Tibial nerve (tissue), 4 donors: ENCODE results near the gene FAM90A1.
"Not testable (repeated sequence)": the region's sequence is repeated elsewhere in the genome, so short reads cannot be mapped to it uniquely, and the experiment has no call there.

Experiments
- EP300 ChIP-seq, 2 donors: sonication (generic); formaldehyde crosslinking; IDR thresholded peaks; one replicate each; pipeline ENCODE4 v1.6.1; 2017; ENCODE audit warnings: antibody characterized with exemption in 2 of 2, mild to moderate bottlenecking in 1 of 2
- POLR2A ChIP-seq, 2 donors: fragments of 450-650 bp; IDR thresholded peaks; one replicate each; pipeline ENCODE4 v1.6.1; 2017; ENCODE audit warnings: antibody characterized with exemption in 2 of 2, mild to moderate bottlenecking in 2 of 2, moderate library complexity in 2 of 2
- TF ChIP-seq, protein P1 (sequence below), 5 experiments: fragments of 200-600 bp in 3 of 5; fragments of 450-650 bp in 2 of 5; sonication (generic) in 3 of 5; IDR thresholded peaks; one replicate each; pipeline ENCODE4 v1.5.1; 2016 to 2019; ENCODE audit warnings: antibody characterized with exemption in 5 of 5, mild to moderate bottlenecking in 3 of 5, moderate library complexity in 2 of 5

DNA sequence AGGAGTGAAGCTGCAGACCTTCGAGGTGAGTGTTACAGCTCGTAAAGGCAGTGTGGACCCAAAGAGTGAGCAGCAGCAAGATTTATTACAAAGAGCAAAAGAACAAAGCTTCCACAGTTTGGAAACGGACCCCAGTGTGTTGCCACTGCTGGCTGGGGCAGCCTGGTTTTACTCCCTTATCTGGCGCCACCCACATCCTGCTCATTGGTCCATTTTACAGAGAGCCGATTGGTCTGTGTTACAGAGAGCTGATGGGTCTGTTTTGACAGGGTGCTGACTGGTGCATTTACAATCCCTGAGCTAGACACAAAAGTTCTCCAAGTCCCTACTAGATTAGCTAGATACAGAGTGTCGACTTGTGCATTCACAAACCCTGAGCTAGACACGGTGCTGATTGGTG, 24.2 kb upstream of the FAM90A1 start:
- TF ChIP-seq, protein P1, sequence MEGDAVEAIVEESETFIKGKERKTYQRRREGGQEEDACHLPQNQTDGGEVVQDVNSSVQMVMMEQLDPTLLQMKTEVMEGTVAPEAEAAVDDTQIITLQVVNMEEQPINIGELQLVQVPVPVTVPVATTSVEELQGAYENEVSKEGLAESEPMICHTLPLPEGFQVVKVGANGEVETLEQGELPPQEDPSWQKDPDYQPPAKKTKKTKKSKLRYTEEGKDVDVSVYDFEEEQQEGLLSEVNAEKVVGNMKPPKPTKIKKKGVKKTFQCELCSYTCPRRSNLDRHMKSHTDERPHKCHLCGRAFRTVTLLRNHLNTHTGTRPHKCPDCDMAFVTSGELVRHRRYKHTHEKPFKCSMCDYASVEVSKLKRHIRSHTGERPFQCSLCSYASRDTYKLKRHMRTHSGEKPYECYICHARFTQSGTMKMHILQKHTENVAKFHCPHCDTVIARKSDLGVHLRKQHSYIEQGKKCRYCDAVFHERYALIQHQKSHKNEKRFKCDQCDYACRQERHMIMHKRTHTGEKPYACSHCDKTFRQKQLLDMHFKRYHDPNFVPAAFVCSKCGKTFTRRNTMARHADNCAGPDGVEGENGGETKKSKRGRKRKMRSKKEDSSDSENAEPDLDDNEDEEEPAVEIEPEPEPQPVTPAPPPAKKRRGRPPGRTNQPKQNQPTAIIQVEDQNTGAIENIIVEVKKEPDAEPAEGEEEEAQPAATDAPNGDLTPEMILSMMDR (IDR thresholded peaks at IDR 0.05), result not testable (repeated sequence)
- TF ChIP-seq POLR2A, EP300 (IDR thresholded peaks at IDR 0.05): not testable (repeated sequence)
